Suprapubic skin (tissue), 4 donors: Measurements from ENCODE around the gene WNK1. TPM values are rescaled to one million over a fixed set of nuclear protein-coding genes. Genes with fewer than 3 reads are reported as not detected.

ENCODE experiments used
- DNase-seq, 2 donors: peaks; one replicate each; pipeline ENCODE4 v3.0.0-alpha.2; 2019; ENCODE audit warnings: low spot score in 2 of 2
- H3K27ac ChIP-seq: fragments of 200-600 bp; sonication (generic); one replicate; pipeline ENCODE4 v1.5.1; 2019
- H3K27me3 ChIP-seq: fragments of 200-600 bp; sonication (generic); one replicate; pipeline ENCODE4 v1.5.1; 2019
- H3K36me3 ChIP-seq: fragments of 200-600 bp; sonication (generic); one replicate; pipeline ENCODE4 v1.5.1; 2019
- H3K4me1 ChIP-seq: fragments of 200-600 bp; sonication (generic); one replicate; pipeline ENCODE4 v1.5.1; 2019
- H3K4me3 ChIP-seq: fragments of 200-600 bp; sonication (generic); one replicate; pipeline ENCODE4 v1.5.1; 2019; ENCODE audit warnings: mild to moderate bottlenecking
- H3K9me3 ChIP-seq: fragments of 200-600 bp; sonication (generic); one replicate; pipeline ENCODE4 v1.5.1; 2019
- CTCF ChIP-seq, 2 donors: fragments of 200-600 bp in 1 of 2; fragments of 450-650 bp in 1 of 2; sonication (generic) in 1 of 2; IDR thresholded peaks; one replicate each; pipeline ENCODE4 v1.5.1; 2016 to 2019; ENCODE audit warnings: antibody characterized with exemption in 2 of 2, mild to moderate bottlenecking in 1 of 2, moderate library complexity in 1 of 2
- EP300 ChIP-seq: sonication (generic); formaldehyde crosslinking; IDR thresholded peaks from one replicate; pipeline ENCODE4 v1.6.1; 2017; ENCODE audit warnings: antibody characterized with exemption
- POLR2A ChIP-seq, 2 donors: fragments of 450-650 bp; IDR thresholded peaks; one replicate each; pipeline ENCODE4 v1.6.1; 2017; ENCODE audit warnings: antibody characterized with exemption in 2 of 2, mild to moderate bottlenecking in 2 of 2, moderate library complexity in 2 of 2
- POLR2AphosphoS5 ChIP-seq, 3 donors: sonication (generic); formaldehyde crosslinking; IDR thresholded peaks; one replicate each; pipeline ENCODE4 v1.6.1; 2017; ENCODE audit warnings: antibody characterized with exemption in 3 of 3
- WGBS: methylation state at CpG from one replicate; pipeline ENCODE4 v1.1.5; 2018; 5-methylcytosine and 5-hydroxymethylcytosine counted together
- total RNA-seq, 4 donors: library from RNA; depleted of rRNA; stranded (reverse); fragments of >200 nt; gene quantifications; one replicate each; pipeline ENCODE4 v1.1.0, GENCODE V29; 2016

Gene WNK1
- total RNA-seq, 4 donors from 2014 or later: 368 to 724 (median 435) TPM

GRCh38 chr12:943051-943450 lies 190.7 kb downstream of the WNK1 start:
- Histone ChIP-seq H3K4me1 (peaks cover 3% of the 10 kb centered on the region), H3K27ac (no peak overlapping the region), H3K27me3 (no peaks in the 10 kb centered on the region), H3K36me3 (peaks cover 16% of the 10 kb centered on the region), H3K9me3 (no peaks in the 10 kb centered on the region), H3K4me3 (no peak overlapping the region)
- WGBS: 97% methylated on average over 6 of the region's 6 CpGs
- no peak for DNase-seq
- TF ChIP-seq POLR2A (IDR thresholded peaks at IDR 0.05) (no peak), CTCF (IDR thresholded peaks at IDR 0.05) (no peak), POLR2AphosphoS5 (IDR thresholded peaks at IDR 0.05) (no peak), EP300 (no peak)

GRCh38 chr12:944211-944610 lies 191.8 kb downstream of the WNK1 start:
- WGBS: 79% methylated on average over 7 of the region's 7 CpGs
- DNase-seq: no peak

GRCh38 chr12:946212-946611 lies 193.8 kb downstream of the WNK1 start:
- Histone ChIP-seq H3K27ac (no peak overlapping the region), H3K36me3 (peaks cover 9% of the 10 kb centered on the region)
- TF ChIP-seq POLR2AphosphoS5 (IDR thresholded peaks at IDR 0.05): no peak
- no peak for TF ChIP-seq EP300
- TF ChIP-seq POLR2A (IDR thresholded peaks at IDR 0.05): no peak
- TF ChIP-seq CTCF (IDR thresholded peaks at IDR 0.05): no peak

More at GRCh38 chr12:944211-944610, 191.8 kb downstream of the WNK1 start:
- Histone ChIP-seq H3K36me3 (peaks cover 16% of the 10 kb centered on the region), H3K4me3 (no peak overlapping the region), H3K27me3 (no peaks in the 10 kb centered on the region), H3K27ac (no peak overlapping the region), H3K9me3 (no peaks in the 10 kb centered on the region), H3K4me1 (peaks cover 11% of the 10 kb centered on the region)
- TF ChIP-seq EP300 (no peak), POLR2AphosphoS5 (IDR thresholded peaks at IDR 0.05) (no peak), CTCF (IDR thresholded peaks at IDR 0.05) (no peak), POLR2A (IDR thresholded peaks at IDR 0.05) (no peak)

GRCh38 chr12:946631-947030 lies 194.3 kb downstream of the WNK1 start:
- Histone ChIP-seq H3K9me3 (no peaks in the 10 kb centered on the region), H3K4me1 (peaks cover 14% of the 10 kb centered on the region), H3K27ac (no peak overlapping the region), H3K4me3 (no peak overlapping the region), H3K36me3 (peaks cover 9% of the 10 kb centered on the region), H3K27me3 (no peaks in the 10 kb centered on the region)
- WGBS: 83% methylated on average over 6 of the region's 6 CpGs
- DNase-seq: no peak
- no peak for TF ChIP-seq EP300
- TF ChIP-seq CTCF (IDR thresholded peaks at IDR 0.05): no peak
- TF ChIP-seq POLR2A (IDR thresholded peaks at IDR 0.05): no peak
- TF ChIP-seq POLR2AphosphoS5 (IDR thresholded peaks at IDR 0.05): no peak

More at GRCh38 chr12:946212-946611, 193.8 kb downstream of the WNK1 start:
- no peak for DNase-seq
- peaks cover 14% of the 10 kb centered on the region for H3K4me1 ChIP-seq
- H3K4me3 ChIP-seq: no peak overlapping the region
- no peaks in the 10 kb centered on the region for H3K9me3 ChIP-seq
- no peaks in the 10 kb centered on the region for H3K27me3 ChIP-seq

GRCh38 chr12:948238-948637 lies 195.9 kb downstream of the WNK1 start:
- H3K4me3 ChIP-seq: peak overlapping the region; percentile 67

More at GRCh38 chr12:948238-948637, 195.9 kb downstream of the WNK1 start:
- Histone ChIP-seq H3K27ac (peak overlapping the region; percentile 90), H3K9me3 (no peaks in the 10 kb centered on the region), H3K4me1 (peaks cover 14% of the 10 kb centered on the region), H3K27me3 (no peaks in the 10 kb centered on the region), H3K36me3 (peaks cover 5% of the 10 kb centered on the region)
- no peak for DNase-seq
- WGBS: 91% methylated on average over 9 of the region's 9 CpGs
- no peak for TF ChIP-seq CTCF (IDR thresholded peaks at IDR 0.05)
- TF ChIP-seq POLR2AphosphoS5 (IDR thresholded peaks at IDR 0.05): no peak
- TF ChIP-seq POLR2A (IDR thresholded peaks at IDR 0.05): no peak
- TF ChIP-seq EP300: no peak
